ENCODE measurements around the gene RALGAPA1.

DNA sequence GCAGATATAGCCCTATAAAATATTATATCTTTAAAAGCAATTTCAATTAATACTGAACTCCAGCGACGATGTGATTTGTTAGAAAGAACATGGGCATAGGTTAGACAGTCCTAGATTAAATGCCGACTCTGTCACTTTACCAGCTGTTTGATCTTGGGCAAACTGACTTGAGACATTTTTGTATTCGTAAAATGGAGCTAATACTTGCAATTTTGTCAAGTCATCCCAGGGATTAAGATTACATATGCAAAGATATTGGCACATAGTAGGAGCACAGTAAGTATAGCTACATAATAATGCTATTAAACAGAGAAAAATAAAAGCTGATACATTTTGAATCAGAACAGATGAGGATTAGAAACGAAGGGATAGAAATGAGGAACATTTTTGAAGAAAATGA, 266.1 kb downstream of the RALGAPA1 start:
- TF ChIP-seq, protein P1, sequence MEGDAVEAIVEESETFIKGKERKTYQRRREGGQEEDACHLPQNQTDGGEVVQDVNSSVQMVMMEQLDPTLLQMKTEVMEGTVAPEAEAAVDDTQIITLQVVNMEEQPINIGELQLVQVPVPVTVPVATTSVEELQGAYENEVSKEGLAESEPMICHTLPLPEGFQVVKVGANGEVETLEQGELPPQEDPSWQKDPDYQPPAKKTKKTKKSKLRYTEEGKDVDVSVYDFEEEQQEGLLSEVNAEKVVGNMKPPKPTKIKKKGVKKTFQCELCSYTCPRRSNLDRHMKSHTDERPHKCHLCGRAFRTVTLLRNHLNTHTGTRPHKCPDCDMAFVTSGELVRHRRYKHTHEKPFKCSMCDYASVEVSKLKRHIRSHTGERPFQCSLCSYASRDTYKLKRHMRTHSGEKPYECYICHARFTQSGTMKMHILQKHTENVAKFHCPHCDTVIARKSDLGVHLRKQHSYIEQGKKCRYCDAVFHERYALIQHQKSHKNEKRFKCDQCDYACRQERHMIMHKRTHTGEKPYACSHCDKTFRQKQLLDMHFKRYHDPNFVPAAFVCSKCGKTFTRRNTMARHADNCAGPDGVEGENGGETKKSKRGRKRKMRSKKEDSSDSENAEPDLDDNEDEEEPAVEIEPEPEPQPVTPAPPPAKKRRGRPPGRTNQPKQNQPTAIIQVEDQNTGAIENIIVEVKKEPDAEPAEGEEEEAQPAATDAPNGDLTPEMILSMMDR (IDR thresholded peaks at IDR 0.05; ENCODE audit: borderline replicate concordance, extremely low read depth, low read length, poor library complexity, severe bottlenecking): no peak
- TF ChIP-seq EZH2 (IDR thresholded peaks at IDR 0.05; ENCODE audit: borderline replicate concordance, low read depth, low read length, severe bottlenecking): no peak

Measured in DND-41 (cell line).